SKM-1 treated with dmso at 0.1 percent for 144 hours (cell line): ENCODE data around the gene OLIG2.

Source experiments
- DNase-seq: peaks from one replicate; lab custom pipeline; 2025; ENCODE audit not compliant: unreplicated experiment; lab: John Stamatoyannopoulos, UW

The OLIG2 gene

GRCh38 chr21:33063907-33064622 lies 38.3 kb downstream of the OLIG2 start:
- DNase-seq, result no peak

DNA sequence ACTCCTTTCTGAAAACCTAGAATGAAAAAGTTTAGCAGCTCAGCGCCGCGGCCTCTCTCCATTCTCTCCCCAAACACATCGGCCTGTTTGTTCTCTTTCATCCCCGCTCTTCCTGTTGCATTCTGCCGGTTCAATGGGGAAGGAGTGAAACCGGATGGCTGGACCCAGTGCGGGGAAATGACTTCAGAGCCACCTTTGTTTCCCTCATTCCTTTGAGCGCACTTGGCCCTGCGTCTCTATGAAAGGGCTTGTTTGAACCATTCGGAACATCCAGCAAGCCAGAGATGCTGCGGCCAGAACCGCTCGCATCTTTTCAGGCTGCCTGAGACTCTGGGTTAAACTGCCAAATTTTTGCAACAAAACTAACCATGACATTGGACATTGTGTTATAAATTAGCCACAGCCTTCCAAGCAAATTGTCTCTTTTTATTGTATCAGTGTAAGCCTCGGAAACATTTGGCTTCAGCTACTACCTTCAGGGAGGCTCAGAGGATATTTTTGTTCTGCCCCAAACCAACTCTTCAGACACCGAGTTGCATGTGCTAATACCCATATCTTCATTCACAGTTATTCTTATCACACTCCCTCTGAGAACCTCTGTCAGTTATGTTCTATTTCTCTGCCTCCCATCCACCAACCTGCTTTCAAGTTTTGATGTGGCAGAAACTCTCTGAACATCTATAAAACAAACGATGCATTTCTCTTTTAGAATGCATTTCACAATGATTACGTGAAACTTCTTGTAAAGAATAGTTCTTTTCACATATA lies 39.1 kb downstream of the OLIG2 start:
- no peak for DNase-seq

DNA sequence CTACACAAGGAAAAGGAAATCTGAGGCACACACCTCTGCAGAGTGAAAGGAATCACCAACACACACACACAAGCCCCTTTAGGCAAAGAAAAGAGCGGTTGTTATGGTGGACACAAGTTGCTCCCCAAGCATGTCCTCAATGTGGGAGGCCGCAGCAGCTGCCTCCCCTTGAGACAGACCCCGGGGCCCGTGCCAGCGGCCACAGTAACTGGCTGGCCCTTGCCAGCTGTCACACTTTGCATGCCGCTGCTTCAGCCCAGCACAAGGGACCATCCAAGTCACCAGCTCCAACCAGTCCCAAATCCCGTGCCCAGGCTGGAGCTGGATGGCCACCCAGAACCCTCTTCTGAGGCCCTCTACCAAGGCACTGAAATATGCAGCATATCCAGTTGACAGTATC lies 41.3 kb downstream of the OLIG2 start:
- DNase-seq, result no peak

DNA sequence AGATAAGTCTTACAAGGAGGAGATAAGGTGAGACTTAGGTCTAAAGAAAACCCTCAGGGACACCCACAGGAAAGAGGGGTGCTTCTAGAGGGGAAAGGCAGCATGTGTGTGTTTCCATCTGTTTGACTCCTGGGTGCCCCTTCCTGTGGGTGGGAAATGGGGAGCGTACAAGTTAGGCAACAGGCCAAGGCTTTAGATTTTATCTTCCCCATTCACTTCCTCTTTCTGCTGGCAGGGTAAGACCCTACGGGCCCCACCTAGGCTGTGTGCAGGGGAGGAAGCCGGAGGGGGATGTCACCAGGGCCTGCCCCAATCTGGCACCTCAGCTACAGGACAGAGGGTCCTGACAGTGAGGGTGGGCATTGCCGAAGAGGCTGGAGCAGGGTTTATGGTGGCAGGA lies 41.7 kb downstream of the OLIG2 start:
- DNase-seq, result peak; percentile 83

GRCh38 chr21:33069243-33069642 lies 43.5 kb downstream of the OLIG2 start:
- DNase-seq, result no peak

DNA sequence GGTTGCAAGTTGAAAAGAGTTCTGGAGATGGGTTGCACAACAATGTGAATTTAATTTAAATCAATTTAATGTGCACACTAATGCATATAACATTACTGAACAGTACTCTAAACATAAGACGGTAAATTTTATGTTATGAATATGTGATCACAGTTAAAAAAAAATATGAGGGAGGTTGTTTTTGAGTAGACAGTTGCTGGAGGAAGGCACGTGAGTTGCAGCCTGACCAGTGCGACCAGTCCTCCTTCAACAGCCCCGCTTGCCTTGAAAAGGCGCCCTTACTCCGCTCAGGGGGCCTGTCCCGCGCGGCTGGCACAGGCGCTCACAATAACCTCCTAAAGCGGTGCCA lies 43.9 kb downstream of the OLIG2 start:
- no peak for DNase-seq

GRCh38 chr21:33069994-33070743 lies 44.4 kb downstream of the OLIG2 start, which contains the start of gene OLIG1:
Gene OLIG1 (plus strand): TSS chr21:33070141. CDS start chr21:33070247, 106 bp downstream.
- peak; percentile 76 for DNase-seq

GRCh38 chr21:33070744-33070997 lies 44.9 kb downstream of the OLIG2 start:
- DNase-seq, result no peak

GRCh38 chr21:33070998-33071769 lies 45.4 kb downstream of the OLIG2 start:
- no peak for DNase-seq

GRCh38 chr21:33071770-33072306 lies 46.1 kb downstream of the OLIG2 start:
- DNase-seq, result no peak

DNA sequence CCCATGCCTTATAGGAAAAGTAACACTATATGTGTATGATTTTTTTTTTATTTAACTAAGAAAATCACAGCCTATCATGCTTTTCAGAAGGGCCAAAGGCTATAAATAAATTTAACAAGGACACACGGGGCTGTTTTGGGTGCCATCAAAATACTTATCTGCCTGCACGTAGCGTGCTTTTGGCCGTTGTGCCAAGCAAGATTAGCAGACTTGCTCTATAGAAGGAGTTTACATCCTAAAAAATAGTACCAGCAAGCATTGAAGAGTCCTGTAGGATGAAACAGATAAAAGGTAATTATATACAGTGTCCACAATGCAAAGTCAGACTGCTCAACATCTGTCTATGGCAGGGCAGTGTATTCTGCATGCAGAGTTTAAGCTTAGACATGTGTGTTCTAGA lies 47.9 kb downstream of the OLIG2 start:
- no peak for DNase-seq

DNA sequence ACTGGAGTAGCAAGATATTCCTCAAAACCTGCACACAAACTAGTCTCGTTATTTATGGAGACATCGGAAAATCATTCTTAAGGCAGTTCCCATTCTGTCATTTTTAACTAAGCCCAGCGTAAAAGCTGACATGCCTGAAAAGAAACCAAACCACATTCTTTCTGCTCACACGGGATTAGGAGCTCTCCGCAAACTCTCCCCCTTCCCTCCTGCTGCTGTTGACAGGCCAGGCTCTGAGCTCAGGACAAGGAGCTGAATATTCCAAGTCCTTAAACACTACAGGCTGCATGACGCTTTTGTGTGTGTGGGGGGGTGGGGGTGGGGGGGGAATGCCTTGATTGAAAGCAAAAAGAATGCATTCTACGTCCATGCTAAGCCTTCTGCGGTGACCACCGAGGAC lies 49.4 kb downstream of the OLIG2 start:
- DNase-seq, result no peak

- no peak for DNase-seq
These were observed 50.0 kb downstream of the OLIG2 start for GRCh38 chr21:33075596-33076195.

GRCh38 chr21:33076600-33077329 lies 51.0 kb downstream of the OLIG2 start:
- DNase-seq, result no peak
